Measurements from ENCODE around the gene CMC1.
"Not testable (repeated sequence)": the region's sequence is repeated elsewhere in the genome, so short reads cannot be mapped to it uniquely, and the experiment has no call there.

CMC1 gene

GRCh38 chr3:28241221-28242160, at the start of gene CMC1:
TSS of gene CMC1 (plus strand) at chr3:28241619. CDS start at chr3:28241794, 175 bp downstream.
- peak; percentile 76 to 91 for DNase-seq (ENCODE audit: low read depth in 1 of 2, low spot score in 1 of 2)

DNA sequence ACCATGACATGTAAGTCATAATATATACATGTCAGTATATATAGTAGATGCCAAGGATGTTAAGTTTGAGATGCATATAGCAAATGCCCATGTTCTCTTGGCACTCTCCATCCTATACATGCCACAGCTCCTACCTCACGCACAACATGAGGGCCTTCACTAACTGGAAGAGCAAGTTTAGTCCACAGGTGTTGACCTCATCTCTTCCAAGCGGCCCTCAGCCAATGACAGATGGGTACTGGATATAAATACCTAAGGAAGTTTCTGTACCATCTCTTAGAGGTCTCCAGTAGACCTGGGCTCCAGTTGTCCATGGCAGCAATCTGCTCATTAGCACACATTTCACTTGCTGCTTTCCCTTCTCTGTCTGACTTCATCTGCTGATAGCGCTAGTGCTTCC, 43.3 kb upstream of the CMC1 start:
- no peak for DNase-seq (ENCODE audit: low read depth in 1 of 2, low spot score in 1 of 2)

DNA sequence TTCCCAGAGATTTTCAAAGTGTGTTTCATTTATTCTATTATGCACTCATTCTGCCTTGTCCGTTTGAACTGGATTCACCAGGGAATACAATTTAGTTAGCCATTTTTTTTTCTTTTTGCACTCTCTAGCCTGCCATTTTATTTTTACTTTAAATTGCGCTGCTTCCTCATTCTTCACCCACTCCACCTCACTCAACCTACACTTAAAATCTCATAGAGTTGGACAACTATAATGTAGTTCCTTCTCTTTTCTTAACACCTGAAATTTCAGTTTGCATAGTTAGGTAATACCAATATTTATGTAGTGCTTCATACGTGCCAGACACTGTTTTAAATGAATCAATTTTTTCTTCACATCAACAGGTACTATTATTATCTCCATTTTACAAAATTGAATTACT, 42.4 kb upstream of the CMC1 start:
- DNase-seq (ENCODE audit: low read depth in 1 of 2, low spot score in 1 of 2) = no peak

- not testable (repeated sequence) for DNase-seq (ENCODE audit: low read depth in 1 of 2, low spot score in 1 of 2)
Measured at GRCh38 chr3:28199643-28200042, 41.8 kb upstream of the CMC1 start.

DNA sequence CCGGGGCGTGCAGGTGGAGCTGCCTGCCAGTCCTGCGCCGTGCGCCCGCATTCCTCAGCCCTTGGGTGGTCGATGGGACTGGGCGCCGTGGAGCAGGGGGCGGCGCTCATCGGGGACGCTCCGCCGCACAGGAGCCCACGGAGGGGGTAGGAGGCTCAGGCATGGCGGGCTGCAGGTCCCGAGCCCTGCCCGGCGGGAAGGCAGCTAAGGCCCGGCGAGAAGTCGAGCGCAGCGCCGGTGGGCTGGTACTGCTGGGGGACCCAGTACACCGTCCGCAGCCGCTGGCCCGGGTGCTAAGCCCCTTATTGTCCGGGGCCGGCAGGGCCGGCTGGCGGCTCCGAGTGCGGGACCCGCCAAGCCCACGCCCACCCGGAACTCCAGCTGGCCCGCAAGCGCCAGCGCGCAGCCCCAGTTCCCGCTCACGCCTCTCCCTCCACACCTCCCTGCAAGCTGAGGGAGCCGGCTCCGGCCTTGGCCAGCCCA, 41.0 kb upstream of the CMC1 start:
- DNase-seq (ENCODE audit: low read depth in 1 of 2, low spot score in 1 of 2) = not testable (repeated sequence)

DNA sequence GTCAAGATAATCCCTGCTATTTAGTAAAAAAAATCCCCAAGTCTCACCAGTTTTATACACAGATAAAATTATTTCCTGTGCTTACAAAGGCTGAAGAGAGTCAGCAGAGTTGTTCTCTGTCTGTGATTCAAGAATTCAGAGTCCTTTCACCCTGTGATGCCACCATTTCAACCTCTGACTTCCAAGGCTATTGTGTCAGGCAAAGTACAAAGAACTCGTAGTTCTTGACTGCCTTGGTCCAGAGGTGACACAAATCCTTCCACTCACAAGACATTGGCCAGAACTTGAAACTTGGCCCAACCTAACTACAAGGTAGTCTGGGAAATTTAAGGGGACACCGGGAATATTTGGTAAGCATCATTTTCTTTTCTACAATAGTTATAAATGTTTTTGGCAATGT, 34.9 kb upstream of the CMC1 start:
- DNase-seq (ENCODE audit: low read depth in 1 of 2, low spot score in 1 of 2) = no peak

- no peak for DNase-seq (ENCODE audit: low read depth in 1 of 2, low spot score in 1 of 2)
Measured at GRCh38 chr3:28207000-28207733, 34.3 kb upstream of the CMC1 start.

GRCh38 chr3:28210968-28211713, 30.3 kb upstream of the CMC1 start:
- DNase-seq (ENCODE audit: low read depth in 1 of 2, low spot score in 1 of 2) = no peak

DNA sequence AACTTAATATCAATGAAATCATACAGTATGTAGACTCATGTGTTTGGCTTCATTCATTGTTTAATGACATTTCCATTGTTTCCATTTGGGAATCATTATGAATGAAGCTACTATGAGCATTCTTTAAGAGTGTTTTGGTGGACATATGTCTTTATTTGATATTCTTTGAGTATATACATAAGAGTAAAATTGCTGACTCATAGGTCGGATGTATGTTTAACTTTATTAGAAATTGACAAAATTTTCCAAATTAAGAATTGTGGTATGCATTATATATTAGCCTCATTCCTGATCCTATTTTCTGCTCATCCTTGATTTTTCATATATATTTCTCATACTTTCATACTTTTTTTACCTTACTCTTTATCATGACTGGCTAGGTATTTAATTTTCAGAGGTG, 28.7 kb upstream of the CMC1 start:
- no peak for DNase-seq (ENCODE audit: low read depth in 1 of 2, low spot score in 1 of 2)

DNA sequence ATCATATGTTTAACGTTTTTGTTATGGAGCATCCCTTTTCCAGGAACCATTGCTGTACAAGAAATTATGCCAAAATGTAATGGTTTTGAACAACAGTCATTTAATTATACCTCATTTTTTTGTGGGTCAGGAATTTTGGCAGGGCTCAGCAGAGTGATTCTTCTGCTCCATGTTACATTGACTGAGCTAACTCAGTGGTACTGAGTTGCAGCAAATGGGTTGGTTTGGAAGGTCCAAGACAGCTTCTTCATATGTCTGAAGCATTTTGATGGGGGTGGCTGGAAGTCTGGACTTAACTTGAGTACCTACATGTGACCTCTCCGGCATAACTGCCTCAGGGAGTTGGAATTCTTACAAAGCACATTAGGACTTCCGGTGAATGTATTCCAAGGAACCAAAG, 26.0 kb upstream of the CMC1 start:
- DNase-seq (ENCODE audit: low read depth in 1 of 2, low spot score in 1 of 2) = no peak

- no peak for DNase-seq (ENCODE audit: low read depth in 1 of 2, low spot score in 1 of 2)
Measured at GRCh38 chr3:28218071-28218916, 23.1 kb upstream of the CMC1 start.

DNA sequence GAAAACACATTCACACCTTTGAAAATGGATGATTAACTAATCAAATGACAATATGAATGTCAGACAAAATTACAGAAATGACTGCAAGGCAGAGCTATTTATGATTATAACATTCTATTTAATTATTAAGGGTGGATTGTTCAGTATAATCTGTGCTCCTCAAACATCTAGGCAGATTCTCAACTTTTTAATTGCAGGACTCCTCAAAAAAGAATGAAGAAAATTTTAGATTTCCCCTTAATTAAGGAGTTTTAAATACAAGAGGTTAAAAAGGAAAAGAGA, 22.6 kb upstream of the CMC1 start:
- no peak for DNase-seq (ENCODE audit: low read depth in 1 of 2, low spot score in 1 of 2)

GRCh38 chr3:28224430-28224829, 17.0 kb upstream of the CMC1 start:
- DNase-seq (ENCODE audit: low read depth in 1 of 2, low spot score in 1 of 2) = no peak

DNA sequence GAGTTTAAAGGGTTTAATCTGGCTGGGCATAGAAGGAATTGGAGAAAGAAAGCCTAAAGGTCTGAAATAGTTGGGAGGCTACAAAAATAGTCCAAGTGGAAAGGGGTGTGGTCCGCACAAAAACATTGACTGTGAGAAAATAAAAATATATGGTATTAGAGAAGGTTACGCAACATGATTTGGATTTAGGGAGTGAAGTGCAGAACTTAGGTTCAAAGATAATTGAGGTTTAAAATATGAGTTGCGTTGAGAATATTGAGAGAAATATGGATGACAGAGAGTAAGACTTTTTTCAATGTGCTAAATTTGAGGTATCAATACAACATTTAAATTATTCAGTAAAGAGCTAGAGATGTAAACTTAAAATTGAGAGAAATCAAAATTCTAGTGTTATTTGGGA, 15.4 kb upstream of the CMC1 start:
- no peak for DNase-seq (ENCODE audit: low read depth in 1 of 2, low spot score in 1 of 2)

DNA sequence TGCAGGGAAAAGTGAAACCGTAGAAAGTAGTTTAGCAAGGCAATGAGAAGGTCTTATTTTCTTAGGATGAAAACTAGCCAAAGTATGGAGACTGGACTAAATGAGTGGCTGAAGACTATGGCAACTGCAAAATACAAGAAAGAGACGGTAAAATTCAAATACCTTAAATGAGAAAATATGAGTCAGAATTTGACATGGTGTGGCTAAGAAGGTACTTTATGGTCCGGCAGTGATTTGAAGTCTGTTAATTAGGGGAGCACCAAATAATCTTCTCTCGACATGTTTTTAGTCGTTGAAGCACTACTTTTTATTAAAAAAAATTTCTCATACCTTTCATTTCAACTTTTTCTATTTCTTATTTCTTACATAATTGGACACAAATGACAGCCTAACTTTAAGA, 12.8 kb upstream of the CMC1 start:
- DNase-seq (ENCODE audit: low read depth in 1 of 2, low spot score in 1 of 2) = no peak

GRCh38 chr3:28232659-28233058, 8.8 kb upstream of the CMC1 start:
- DNase-seq (ENCODE audit: low read depth in 1 of 2, low spot score in 1 of 2) = no peak

DNA sequence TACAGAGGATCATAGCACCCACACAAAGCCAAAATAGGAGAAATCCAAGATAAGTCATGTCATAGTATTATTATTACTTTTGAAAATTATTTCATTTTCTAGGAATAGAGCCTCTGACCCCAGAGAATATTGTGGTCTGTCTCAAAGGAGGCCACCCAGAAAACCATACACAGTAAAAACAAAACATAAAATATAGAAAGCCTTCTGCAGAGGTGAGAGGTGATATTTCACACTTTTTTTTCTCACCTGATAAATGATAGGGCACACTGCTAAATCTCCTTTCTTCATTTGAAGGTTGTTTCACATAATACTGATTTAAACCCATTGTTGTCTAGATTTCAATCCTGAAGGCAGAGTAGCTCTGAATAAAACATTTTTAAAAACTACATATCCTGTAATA, 7.0 kb upstream of the CMC1 start:
- DNase-seq (ENCODE audit: low read depth in 1 of 2, low spot score in 1 of 2) = no peak

GRCh38 chr3:28239108-28239507, 2.3 kb upstream of the CMC1 start:
- DNase-seq (ENCODE audit: low read depth in 1 of 2, low spot score in 1 of 2) = no peak

DNA sequence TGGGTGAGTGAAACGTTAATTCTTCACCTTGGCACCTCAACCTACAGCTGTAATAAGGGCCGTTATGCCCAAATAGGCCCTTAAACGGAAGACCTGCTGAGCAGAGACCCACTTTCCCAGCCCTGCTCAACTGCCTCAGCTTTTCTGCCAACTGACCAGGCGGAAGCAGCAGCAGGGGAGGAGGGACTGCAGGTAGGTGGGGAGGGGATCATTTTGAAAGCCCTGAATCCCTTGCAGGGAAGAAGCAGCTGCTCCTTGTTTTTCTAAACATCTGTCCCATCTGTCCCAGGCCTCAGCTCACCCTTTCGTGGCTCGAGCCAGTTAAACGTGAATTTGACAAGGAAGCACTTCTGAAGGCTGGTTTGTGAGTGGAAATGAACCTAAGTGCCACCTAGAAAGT, 978 bp upstream of the CMC1 start:
- no peak for DNase-seq (ENCODE audit: low read depth in 1 of 2, low spot score in 1 of 2)

GRCh38 chr3:28242519-28242918, 1.1 kb downstream of the CMC1 start:
- DNase-seq (ENCODE audit: low read depth in 1 of 2, low spot score in 1 of 2) = no peak
